ENCODE data around the gene LSM12. TPM values are rescaled to one million over a fixed set of nuclear protein-coding genes. Genes with fewer than 3 reads are reported as not detected.

Gene LSM12
- total and polyA plus RNA-seq, 12 donors, result 25.2 to 60.7 (median 42.3) TPM

DNA sequence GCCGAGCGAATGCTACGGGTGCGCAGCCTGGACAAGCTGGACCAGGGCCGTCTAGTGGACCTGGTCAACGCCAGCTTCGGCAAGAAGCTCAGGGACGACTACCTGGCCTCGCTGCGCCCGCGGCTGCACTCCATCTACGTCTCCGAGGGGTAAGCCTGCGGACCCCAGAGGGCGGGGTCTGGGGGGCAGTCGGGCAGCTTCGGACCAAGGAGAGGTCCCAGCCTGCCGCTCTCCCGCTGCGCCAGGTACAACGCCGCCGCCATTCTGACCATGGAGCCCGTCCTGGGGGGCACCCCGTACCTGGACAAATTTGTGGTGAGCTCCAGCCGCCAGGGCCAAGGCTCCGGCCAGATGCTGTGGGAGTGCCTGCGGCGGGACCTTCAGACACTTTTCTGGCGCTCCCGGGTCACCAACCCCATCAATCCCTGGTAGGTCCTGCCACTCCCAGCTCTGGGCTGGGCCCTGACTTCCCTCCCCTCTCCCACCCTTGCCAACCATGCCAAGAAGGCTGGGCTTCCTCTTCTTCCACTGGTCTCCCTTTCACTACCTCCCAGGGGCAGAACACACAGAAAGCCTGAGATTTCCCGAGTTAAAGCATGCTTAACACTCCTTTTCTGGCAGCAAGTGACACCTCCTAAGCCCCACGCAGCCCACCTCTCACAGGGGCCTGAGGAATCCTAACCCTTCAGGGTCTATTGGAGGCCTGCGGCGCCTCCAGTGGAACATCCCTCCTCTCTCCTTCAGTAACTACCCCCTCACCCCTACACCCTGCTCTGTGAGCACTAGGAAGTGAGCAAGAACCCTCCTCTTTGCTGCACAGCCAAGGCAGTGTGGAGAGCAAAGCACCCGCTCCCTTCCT lies 58.9 kb downstream of the LSM12 start:
- intact Hi-C loops (cut with DNase I), result loop anchor here in 5 of 10 donors (5.0 kb wide), 2 partner anchors 35 to 110 kb away; no protein-coding TSS in a partner anchor

GRCh38 chr17:44006598-44007345 lies 59.7 kb downstream of the LSM12 start:
- Histone ChIP-seq H3K4me1 (peaks cover 18 to 55% (median 41%) of the 10 kb centered on the region in 9 donors), H3K27me3 (peaks cover 14 to 43% (median 25%) of the 10 kb centered on the region in 7 donors), H3K27ac (peak overlapping the region in 6 of 10 donors; percentile 18 to 75 (median 39)), H3K4me3 (peak overlapping the region; percentile 27 to 77 (median 64)), H3K9me3 (no peaks in the 10 kb centered on the region), H3K36me3 (peaks cover 0 to 27% (median 0%) of the 10 kb centered on the region in 9 donors)
- 0% methylated on average over 38 to 40 of the region's 40 CpGs for WGBS, 2 donors
- TF ChIP-seq CTCF (IDR thresholded peaks at IDR 0.05), result peak; percentile 32 to 70 (median 56)
- DNase-seq, result peak; percentile 97 to 99
- peak; percentile 89 to 96 (median 93) for ATAC-seq
- intact Hi-C loops (cut with DNase I), result loop anchor here in 5 of 10 donors (5.0 kb wide), 2 partner anchors 36 to 111 kb away; no protein-coding TSS in a partner anchor

More for the DNA sequence above, 58.9 kb downstream of the LSM12 start:
- Histone ChIP-seq H3K4me1 (peaks cover 18 to 60% (median 44%) of the 10 kb centered on the region in 9 donors), H3K27ac (peak overlapping the region in 6 of 10 donors; percentile 18 to 73 (median 39)), H3K4me3 (peak overlapping the region; percentile 27 to 77 (median 64)), H3K27me3 (peaks cover 14 to 35% (median 25%) of the 10 kb centered on the region in 7 donors), H3K9me3 (no peaks in the 10 kb centered on the region), H3K36me3 (peaks cover 0 to 35% (median 0%) of the 10 kb centered on the region in 9 donors)
- ATAC-seq (peak in 4 of 8 donors; percentile 4 to 29 (median 10)), DNase-seq (peak in 1 of 2 donors; percentile 28)
- peak in 1 of 9 donors; percentile 1 for TF ChIP-seq CTCF (IDR thresholded peaks at IDR 0.05)
- WGBS, 2 donors, result 6 to 8% methylated on average over 37 of the region's 37 CpGs

- WGBS, 2 donors, result 2 to 3% methylated on average over 21 of the region's 21 CpGs
- intact Hi-C loops (cut with DNase I), result loop anchor here in 5 of 10 donors (5.0 kb wide), 2 partner anchors 36 to 111 kb away; no protein-coding TSS in a partner anchor
Observed at GRCh38 chr17:44006272-44006597, 60.2 kb downstream of the LSM12 start.

More at GRCh38 chr17:44006272-44006597, 60.2 kb downstream of the LSM12 start:
- Histone ChIP-seq H3K4me3 (peak overlapping the region; percentile 25 to 77 (median 64)), H3K27me3 (peaks cover 14 to 44% (median 25%) of the 10 kb centered on the region in 7 donors), H3K9me3 (no peaks in the 10 kb centered on the region), H3K4me1 (peaks cover 18 to 51% (median 39%) of the 10 kb centered on the region in 9 donors), H3K36me3 (peaks cover 0 to 22% (median 0%) of the 10 kb centered on the region in 9 donors), H3K27ac (peak overlapping the region in 4 of 10 donors; percentile 17 to 75 (median 22))
- no peak for TF ChIP-seq CTCF (IDR thresholded peaks at IDR 0.05)
- ATAC-seq, result peak in 4 of 8 donors; percentile 0 to 4 (median 2)
- no peak for DNase-seq
